EH (cell line): Measurements from ENCODE around the gene SDCBP2.

ENCODE experiments used
- DNase-seq: peaks from one replicate; pipeline ENCODE4 v3.0.0-alpha.2; 2015; ENCODE audit warnings: low read depth

Gene SDCBP2, protein sequence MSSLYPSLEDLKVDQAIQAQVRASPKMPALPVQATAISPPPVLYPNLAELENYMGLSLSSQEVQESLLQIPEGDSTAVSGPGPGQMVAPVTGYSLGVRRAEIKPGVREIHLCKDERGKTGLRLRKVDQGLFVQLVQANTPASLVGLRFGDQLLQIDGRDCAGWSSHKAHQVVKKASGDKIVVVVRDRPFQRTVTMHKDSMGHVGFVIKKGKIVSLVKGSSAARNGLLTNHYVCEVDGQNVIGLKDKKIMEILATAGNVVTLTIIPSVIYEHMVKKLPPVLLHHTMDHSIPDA

DNA sequence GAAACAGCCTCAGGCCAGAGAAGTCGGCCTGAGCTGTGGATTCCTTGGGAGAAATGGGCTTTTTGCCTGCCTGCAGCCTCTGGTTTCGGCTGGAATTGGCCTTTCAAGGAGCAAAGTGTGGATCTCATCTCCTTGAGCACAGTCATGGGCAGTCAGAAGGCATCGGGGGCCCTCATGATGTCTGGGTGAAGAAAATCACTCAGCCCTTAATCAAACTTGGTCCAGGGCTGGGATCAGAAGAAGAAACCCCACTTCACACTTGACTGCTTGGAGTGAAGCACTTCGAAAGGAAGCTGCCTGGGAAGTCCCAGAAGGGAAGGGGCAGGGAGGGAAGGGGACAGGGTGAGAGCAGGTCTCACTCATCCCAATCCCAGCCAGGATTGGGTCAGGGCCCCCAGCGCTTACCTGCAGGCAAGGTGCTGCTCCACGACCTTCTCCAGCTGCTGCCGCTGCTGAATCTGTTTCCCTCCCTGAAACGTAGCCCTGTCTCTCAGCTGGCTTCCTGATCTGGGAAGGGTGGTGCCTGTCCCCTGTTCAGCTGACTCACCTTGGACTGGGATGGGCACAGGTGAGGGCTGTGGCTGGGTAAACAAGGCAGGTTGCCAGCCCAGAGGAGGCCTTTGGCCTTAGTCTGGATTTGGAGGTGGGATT, at the start of gene SDCBP2:
SDCBP2 (minus strand) TSS at position 460 of the 651 bp plus-strand sequence. CDS start 8,723 bp downstream, outside the sequence.
- DNase-seq: no peak

DNA sequence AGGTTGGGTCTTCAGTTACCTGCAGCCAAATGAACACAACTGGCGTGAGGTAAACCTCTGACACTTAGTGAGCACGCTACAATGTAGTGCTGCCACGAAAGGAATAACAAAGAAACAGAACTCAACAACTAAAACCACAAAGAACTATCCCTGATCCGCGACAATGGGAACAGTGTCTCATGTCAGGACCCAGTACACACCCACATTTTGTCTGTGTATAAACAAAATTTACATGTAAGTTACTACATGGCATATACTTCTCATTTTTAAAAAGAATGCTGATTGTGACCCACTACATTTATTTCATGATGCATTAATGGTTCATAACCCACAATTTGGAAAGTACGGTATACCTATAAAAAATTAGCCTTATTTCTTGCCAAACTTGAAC, 49.8 kb upstream of the SDCBP2 start:
- no peak for DNase-seq

DNA sequence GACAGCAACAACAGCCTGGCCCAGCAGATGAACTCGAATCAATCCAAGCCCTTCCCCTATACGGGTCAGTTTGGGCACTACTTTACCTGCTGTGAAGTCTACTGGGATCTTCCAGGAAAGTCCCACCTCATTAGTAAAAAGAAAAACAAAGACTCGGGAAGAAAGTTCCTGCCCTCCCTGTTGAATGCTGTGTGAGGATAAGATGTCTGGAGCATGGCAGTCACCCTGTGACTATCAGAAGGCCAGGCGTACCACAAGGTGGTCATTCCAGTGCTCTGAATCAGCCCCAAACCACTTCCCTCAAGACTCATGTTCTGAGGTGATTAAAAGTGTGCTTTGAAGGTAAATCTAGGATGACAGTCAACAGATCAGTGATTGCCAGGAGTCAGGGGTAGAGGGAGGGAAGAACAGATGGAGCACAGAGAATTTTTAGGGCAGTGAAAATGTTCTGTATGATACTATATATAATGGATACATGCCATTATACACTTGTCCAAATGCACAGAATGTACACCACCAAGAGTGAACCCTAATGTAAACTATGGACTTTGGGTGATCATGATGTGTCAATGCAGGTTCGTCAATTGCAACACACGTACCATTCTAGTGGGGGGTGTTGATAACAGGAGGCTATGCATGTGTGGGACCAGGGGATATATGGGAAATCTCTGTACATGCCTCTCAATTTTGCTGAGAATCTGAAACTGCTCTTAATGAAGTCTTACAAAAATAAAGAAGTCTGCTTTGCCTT, 49.2 kb upstream of the SDCBP2 start:
- DNase-seq: peak; percentile 67

DNA sequence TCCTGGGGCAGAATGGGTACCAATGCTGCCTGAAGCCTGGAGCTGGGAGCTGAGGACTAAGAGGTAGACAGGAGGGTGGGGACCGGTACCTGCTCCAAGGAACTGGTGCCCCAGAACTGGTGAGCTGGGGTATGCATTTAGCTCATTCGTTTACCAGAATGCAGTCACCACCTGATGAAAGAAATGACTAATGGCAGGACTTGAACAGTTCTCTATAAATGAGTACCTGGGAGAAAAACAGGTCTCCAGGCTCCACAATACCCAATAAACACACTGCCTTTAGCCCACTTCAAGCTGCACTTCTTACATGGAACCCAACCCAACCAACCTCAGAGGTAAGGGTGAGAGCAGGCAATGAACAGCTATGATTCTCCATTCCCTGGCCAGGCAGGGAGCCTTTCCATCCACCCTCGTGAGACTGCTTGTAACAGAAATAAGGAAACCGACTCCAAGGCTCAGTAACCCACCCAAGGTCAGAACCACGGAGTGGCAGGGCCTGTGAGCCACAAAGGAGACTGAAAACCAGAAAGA, 48.5 kb upstream of the SDCBP2 start:
- DNase-seq: no peak

DNA sequence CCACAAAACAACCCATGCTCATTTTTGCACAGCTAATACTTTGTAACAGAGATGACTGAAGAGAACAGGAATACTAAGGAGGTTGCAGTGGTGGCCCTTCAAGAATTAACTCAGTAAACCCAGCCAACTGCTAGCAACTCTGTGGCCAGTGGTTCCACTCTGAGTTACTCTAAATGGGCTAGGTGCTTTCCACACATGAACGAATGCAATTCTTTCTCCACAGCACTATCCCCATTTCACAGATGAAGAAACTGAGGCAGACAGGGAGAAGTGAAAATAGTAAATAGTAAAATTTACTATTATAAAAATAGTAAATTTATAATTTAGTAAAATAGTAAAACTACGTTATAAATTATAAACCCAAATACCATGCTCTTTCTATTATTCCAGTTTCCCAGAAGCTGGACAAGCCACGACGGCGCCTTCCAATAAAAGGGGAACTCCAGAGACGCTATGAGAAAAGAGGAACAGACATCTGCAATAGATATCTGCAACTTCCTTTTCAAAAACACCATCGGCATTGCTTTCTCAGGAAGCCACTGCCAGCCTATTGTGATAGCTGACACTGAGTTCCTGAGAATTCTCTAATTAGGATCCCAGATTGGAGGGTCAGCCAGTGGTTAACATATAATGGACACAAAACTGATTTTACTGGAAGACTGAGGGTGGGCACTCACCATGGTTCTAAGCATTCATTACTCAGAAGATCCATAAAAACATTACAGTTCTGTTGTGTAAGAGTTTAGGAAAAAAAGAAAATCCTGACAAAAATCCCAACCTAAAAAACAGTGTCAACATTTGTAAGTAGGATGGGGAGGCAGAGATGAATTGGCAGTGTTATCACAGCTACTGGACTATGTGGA, 47.7 kb upstream of the SDCBP2 start:
- DNase-seq: no peak

DNA sequence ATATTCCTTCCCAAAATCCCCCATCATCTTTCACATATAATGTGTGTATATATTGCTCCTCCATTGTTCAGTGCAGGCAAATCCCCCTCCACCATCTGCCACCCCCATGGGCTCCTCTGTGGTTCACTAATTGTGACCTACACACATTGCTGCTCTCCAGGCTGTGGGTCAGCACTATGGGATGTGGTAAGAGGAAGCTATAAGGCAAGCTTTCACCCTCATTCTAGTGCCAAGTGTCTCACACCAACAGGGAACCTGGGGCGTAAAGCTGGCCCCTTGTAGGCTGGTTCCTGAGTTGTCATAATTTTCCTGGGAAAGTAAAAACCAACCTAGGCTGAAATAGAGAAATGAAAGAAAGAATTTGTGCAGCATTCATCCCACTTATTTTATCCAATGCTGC, 47.1 kb upstream of the SDCBP2 start:
- DNase-seq: no peak

DNA sequence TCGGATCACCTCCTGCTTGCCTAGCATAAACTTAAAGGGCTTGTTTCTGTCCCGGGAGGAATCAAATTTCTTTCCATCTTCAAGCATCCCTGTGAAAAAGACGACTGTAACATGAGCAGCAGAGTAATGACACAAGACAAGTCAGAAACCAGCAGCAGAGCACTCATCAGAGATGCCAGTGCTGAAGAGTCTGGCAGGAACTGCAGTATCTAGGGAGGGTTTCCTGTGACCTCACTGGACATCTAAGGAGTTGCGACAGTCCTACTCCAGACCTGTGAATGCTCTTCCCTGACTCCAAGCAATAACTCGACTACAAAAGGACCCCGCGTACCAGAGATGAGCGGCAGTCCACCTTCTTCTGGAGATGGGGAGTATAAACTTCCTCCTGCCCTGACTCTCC, 46.6 kb upstream of the SDCBP2 start:
- DNase-seq: peak; percentile 83

DNA sequence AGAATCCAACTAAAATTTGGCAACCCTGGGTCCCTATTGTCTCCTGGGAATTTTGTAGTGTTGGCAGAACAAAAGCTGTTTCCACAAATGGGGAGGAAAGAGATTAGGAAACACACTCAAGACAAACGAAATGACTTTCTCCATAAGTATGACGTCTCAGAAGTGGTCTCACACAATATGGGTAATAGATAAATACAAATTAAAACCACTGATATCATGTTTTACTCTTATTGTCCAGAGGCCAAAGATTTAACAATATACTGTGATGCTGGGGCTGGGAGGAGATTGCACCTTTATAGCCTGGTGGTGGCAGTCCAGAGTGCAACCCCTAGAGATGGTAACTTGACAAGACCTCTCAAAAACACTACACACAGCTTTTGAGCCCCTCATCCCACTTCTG, 45.3 kb upstream of the SDCBP2 start:
- DNase-seq: no peak

DNA sequence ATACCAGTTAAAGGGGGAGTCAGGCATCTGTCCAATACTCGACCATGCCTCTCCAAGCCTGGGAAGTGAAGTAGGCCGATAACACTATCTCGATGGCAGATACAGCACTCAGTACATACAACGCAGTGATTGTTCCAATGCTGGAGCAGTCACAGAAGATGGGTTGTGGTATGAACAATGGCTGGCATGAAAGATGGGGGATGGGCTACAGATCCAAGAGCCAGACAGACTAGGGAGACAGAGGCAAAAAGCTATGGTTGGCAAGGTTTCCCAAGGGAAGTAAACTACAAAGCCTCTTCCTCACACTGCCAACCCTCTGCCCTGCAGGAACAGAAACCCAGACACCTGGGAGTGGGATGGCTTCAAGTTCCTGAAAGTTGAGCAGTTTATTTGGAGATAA, 44.7 kb upstream of the SDCBP2 start:
- DNase-seq: no peak

DNA sequence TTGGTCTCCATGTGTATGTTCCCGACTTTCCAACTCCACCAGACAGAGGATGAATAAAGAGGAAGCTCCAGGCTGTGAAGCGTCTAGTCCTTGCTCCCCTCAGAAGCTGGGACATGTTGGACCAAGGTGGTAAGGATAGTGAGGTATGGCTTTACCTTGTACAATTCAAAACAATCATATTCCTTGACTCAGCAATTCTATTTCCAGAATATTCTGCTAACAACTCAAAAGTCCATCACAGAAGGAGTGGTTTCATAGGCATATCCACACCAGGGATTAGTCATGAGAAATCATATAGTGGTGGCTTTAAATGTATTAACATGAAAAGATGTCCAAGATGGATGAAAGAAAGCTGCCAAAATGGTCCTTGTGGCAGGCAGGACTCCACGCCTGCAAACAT, 44.1 kb upstream of the SDCBP2 start:
- no peak for DNase-seq

DNA sequence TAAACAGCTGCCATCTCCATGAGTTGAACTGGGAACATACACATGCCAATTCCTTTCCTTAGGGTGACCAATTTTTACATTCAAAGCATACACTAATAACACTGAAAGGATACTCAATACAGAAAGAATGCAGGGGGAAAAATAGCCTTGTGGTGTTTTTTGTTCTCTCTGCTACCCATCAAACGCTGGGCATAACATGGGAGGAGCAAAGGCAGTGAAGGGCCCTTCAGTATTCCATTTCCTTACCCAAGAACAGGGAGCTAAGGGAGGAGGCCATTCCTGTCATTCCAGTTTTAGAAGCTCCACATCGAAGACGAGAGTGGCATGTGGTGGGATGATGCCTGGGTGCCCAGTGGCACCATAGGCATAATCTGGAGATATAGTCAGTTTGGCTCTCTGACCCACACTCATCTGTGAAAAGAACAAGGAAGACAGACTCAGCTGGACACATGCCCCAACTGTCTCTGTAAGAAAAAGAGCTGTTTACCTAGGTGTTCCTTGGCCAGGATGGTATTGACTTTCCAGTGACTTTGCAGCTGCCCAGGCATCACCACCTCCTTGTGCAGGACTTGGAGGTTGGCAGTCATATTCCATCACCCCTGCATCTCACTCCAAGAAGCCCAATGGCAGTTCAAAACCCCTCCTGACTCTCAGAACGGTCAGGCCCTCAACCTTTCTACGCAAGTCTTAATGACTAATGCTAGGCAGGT, 43.0 kb upstream of the SDCBP2 start:
- no peak for DNase-seq

DNA sequence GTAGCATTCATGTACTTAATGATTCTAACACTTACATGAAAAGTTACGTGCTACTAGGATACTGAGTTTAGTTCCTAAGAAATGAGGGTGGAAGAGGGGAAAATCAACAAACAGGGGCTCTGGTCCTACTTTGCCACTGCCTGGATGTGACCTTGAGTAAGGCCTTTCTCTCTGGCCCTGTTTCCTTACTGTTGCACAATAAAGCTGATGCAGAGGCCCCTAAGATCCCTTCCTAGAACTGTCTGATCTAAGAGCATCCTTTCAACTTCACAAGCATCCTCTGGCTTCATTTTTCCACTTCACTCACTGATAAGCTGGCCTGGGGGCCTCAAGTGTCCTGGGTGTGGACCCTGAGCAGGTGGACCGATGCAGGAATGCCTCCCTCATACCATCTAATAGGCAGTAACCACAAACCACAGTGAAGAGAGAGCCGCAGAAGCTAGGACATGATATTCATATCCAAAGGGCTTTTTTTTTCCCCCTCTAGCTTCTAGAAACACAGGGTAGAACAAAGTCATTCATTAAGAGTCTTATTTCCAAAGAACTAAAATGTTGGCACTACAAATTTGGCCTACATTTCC, 42.4 kb upstream of the SDCBP2 start:
- no peak for DNase-seq

DNA sequence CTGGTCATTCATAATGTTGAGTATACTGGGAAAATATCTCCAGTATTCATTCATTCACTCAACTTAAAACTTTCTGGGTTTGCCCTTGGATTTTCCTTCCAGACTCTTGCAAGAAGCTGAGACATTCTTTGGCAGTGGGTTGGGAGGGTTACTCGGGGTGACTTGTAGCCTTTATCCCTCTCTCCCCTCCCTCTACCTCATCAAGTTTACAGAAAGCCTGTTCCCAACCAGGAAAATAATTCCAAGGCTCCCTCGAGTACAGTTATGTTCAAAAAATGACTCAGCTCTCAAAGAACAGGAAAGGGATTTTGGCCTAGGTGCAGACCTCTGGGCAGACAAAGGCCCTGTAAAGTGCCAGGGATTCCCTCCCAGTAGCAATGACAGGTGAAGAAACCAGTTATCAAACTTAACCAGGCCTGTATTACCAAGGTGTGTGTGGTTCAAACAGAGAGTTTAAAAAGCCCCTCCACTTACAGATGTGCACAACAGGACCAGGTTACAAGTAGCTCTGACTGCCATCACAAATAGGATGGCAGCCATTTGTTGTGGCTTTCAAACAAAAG, 41.7 kb upstream of the SDCBP2 start:
- DNase-seq: peak; percentile 54

DNA sequence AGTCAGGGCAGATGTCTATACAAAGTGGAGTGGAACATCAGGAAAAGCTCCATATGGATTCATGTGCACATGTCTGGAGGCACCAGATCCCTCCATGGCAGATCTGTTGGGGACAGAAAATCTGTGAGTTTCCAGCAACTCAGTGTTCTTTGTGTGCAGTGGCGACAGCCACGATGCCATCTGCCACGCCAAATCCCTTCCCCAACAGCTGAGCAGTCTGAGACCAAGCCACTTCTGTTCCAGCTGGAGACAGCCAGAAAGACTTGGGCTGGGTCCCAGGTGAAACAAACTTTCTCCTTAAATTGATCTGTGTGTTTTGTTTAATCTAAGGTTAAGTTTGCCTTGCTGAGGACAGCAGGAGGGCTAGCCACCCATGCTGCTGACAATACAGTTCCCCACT, 41.0 kb upstream of the SDCBP2 start:
- DNase-seq: no peak

DNA sequence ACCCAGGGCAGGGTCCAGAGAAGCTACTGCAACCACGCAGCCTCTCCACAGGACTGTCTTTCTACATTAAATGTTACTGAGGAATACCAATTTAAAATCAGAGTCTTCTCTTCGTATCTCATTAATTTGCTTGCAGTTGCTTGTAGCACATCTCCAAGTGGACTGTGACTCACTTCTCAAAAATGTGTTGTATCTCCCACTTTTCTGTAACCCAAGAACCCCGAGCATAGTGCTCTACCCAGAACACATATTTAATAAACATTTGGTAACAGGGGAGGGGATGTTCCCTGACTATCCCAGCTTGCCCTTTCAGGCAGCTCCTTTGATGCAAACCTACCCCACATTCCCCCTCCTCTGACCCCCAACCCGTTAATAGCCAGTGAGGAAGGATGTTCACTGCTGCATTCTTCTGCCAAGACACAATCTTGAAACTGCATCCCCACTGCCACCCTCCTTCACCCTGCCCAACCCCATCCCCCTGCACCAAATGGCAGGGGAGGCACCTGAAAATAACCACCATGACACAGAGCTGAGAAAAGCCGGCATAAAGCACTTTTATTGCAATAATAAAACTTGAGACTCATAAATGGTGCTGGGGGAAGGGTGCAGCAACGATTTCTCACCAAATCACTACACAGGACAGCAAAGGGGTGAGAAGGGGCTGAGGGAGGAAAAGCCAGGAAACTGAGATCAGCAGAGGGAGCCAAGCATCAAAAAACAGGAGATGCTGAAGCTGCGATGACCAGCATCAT, 39.7 kb upstream of the SDCBP2 start:
- peak; percentile 79 for DNase-seq

DNA sequence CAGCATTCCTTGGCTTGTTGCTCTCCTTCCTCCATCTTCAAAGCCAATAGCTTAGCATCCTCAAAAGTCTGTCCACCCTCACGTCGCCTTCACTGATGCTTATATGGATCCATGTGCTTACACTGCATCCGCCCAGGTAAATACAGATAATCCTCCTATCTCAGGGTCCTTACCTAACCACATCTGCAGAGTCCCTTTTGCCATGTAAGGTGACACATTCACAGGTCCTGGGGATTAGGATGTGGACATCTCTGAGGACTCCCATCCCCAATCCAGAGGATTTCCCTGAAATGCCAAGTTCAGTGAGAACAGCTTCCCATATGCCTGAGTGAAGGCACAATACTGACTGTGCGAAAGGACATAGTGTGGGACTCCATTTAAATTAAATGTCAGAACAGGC, 38.5 kb upstream of the SDCBP2 start:
- DNase-seq: no peak

DNA sequence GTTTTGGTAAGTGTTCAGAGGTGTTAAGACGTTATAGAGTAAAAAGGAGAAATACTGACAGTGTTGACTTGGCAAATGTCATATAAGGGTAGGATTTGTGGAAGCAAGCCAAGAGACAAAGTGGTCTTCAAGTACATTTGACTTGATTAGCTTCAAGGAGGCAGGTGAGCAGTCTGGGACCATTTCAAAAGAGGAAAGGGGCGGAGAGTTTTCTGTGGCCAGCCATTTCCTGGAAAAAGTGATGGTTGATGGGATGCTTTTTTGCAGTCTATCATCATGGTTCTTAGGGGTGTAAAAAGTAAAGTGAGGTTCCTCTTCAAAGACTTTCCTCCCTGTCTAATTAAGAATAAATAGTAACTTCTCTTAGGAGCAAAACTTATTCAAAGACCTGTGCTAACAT, 35.2 kb upstream of the SDCBP2 start:
- no peak for DNase-seq

DNA sequence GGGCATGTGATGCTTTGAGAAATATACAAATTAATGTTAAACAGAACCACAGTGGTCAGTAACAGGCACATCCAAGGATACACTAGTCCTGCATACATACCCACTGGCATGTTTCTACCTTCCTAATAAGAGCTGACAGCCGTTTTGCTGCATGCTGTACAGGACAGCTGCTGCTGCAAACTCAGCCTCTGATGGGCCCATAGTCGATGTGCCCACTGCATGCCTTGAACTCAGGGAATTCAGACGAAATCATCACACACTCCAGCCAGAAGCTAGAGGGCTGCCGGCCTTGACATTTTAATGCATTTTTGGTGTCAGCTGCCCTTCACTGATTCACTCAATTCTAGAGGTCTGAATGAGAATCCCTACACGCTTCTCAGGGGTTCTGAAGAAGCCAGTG, 34.6 kb upstream of the SDCBP2 start:
- DNase-seq: no peak

DNA sequence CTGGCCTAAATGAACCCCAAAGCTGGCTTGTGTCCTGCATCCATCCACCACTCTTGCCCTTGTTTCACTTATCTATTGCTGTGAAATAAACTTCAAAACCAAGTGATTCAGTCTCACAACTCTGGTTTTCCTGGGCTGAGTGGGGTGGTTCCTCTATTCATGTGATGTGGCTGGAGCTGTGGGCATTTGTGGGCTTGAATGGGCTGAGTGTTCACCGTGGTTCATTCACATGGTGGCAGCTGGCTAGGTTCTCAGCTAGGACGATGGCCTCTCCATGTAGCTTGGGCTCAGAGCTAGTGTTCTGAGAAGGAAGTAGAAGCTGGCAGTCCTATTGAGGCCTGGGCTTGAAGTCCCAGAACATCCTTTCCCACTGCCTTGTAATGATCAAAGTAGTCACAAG, 33.5 kb upstream of the SDCBP2 start:
- no peak for DNase-seq
